ENCODE measurements around the gene PTDSS2.
"Not testable (repeated sequence)": the region's sequence is repeated elsewhere in the genome, so short reads cannot be mapped to it uniquely, and the experiment has no call there.

Gene PTDSS2

GRCh38 chr11:508956-509355 is 58.9 kb downstream of the PTDSS2 start:
- no peak for DNase-seq

- no peak for DNase-seq
These were observed 62.9 kb downstream of the PTDSS2 start for GRCh38 chr11:512761-513595.

- no peak for DNase-seq
These were observed 64.5 kb downstream of the PTDSS2 start for GRCh38 chr11:514606-515005.

GRCh38 chr11:515131-515530 is 65.1 kb downstream of the PTDSS2 start:
- DNase-seq, result no peak

GRCh38 chr11:516400-516799 is 66.3 kb downstream of the PTDSS2 start:
- no peak for DNase-seq

GRCh38 chr11:516918-517685 is 67.0 kb downstream of the PTDSS2 start:
- not testable (repeated sequence) for DNase-seq

- no peak for DNase-seq
These were observed 68.6 kb downstream of the PTDSS2 start for GRCh38 chr11:518463-519202.

GRCh38 chr11:520428-521176 is 70.5 kb downstream of the PTDSS2 start:
- DNase-seq, result no peak

- no peak for DNase-seq
These were observed 71.2 kb downstream of the PTDSS2 start for GRCh38 chr11:521177-521688.

- no peak for DNase-seq
These were observed 76.1 kb downstream of the PTDSS2 start for GRCh38 chr11:526192-526591.

GRCh38 chr11:528166-528814 is 78.2 kb downstream of the PTDSS2 start:
- no peak for DNase-seq

GRCh38 chr11:528815-529727 is 79.0 kb downstream of the PTDSS2 start:
- no peak for DNase-seq

- no peak for DNase-seq
These were observed 79.8 kb downstream of the PTDSS2 start for GRCh38 chr11:529728-530411.

GRCh38 chr11:530960-531831 is 81.1 kb downstream of the PTDSS2 start:
- no peak for DNase-seq

GRCh38 chr11:531919-532526 is 81.9 kb downstream of the PTDSS2 start:
- DNase-seq, result no peak

- no peak for DNase-seq
These were observed 82.5 kb downstream of the PTDSS2 start for GRCh38 chr11:532527-532985.

GRCh38 chr11:532986-533585 is 83.0 kb downstream of the PTDSS2 start:
- no peak for DNase-seq

Data from KG1 (cell line).